CD4-positive, alpha-beta T cell (primary cell): ENCODE measurements around the gene ATXN1. TPM values are rescaled to one million over a fixed set of nuclear protein-coding genes. Genes with fewer than 3 reads are reported as not detected.
A peak's percentile ranks its signal among the peaks of the same experiment; 100 is the strongest.

Experiments
- ATAC-seq: fragments of 200-7000 bp; cut with Tn5 transposase; one replicate; pipeline ENCODE4 v1.10.0; 2022; ENCODE audit warnings: mild to moderate bottlenecking; ENCODE audit not compliant: poor library complexity
- CTCF ChIA-PET: fragments of 350-600 bp; sonication (Branson Sonifier 250); formaldehyde crosslinking; loops from one replicate; lab custom pipeline; 2021; ENCODE audit warnings: antibody characterized with exemption, inconsistent platforms; lab: Charles Lee
- POLR2A ChIA-PET: fragments of 350-600 bp; sonication (Branson Sonifier 250); formaldehyde crosslinking; loops from one replicate; lab custom pipeline; 2021; ENCODE audit warnings: antibody characterized with exemption, inconsistent platforms; lab: Charles Lee
- DNase-seq, 14 experiments: peaks; one replicate each; pipeline ENCODE4 v3.0.0-alpha.2; 2013 to 2020; ENCODE audit warnings: mixed read lengths in 2 of 14
- H3K27ac ChIP-seq, 2 donors: one replicate each; pipeline versions ENCODE4 v1.5.1 to v1.7.0; 2013; ENCODE audit warnings: low read length in 2 of 2, low read depth in 1 of 2, mild to moderate bottlenecking in 1 of 2
- H3K27me3 ChIP-seq, 2 experiments: 1 replicate in 1 of 2; 2 replicates in 1 of 2; pipeline versions ENCODE4 v1.6.1 to v1.7.0; 2013; ENCODE audit warnings: low read length in 2 of 2, control low read depth in 1 of 2, mild to moderate bottlenecking in 1 of 2, moderate library complexity in 1 of 2; ENCODE audit not compliant: insufficient read depth in 2 of 2, control insufficient read depth in 1 of 2
- H3K36me3 ChIP-seq: one replicate; pipeline ENCODE4 v1.6.1; 2013; ENCODE audit warnings: low read length, control low read depth; ENCODE audit not compliant: insufficient read depth
- H3K4me1 ChIP-seq: one replicate; pipeline ENCODE4 v1.6.1; 2013; ENCODE audit warnings: low read length, control low read depth; ENCODE audit not compliant: insufficient read depth
- H3K4me3 ChIP-seq: one replicate; pipeline ENCODE4 v1.5.1; 2013; ENCODE audit warnings: mild to moderate bottlenecking, low read length, moderate library complexity
- H3K9me3 ChIP-seq, 2 experiments: 1 replicate in 1 of 2; 2 replicates in 1 of 2; pipeline versions ENCODE4 v1.6.1 to v1.7.0; 2013; ENCODE audit warnings: low read length in 2 of 2, mild to moderate bottlenecking in 2 of 2, control low read depth in 1 of 2, moderate library complexity in 1 of 2; ENCODE audit not compliant: control insufficient read depth in 1 of 2, insufficient read depth in 1 of 2
- H3K27ac Mint-ChIP-seq: one replicate; pipeline ENCODE4 v1.8.0; 2020; ENCODE audit warnings: mixed read lengths
- H3K27me3 Mint-ChIP-seq: one replicate; pipeline ENCODE4 v1.8.0; 2021; ENCODE audit warnings: mixed read lengths
- H3K36me3 Mint-ChIP-seq: one replicate; pipeline ENCODE4 v1.8.0; 2021; ENCODE audit warnings: low read depth, mixed read lengths
- H3K4me1 Mint-ChIP-seq: one replicate; pipeline ENCODE4 v1.8.0; 2021; ENCODE audit warnings: low read depth, mixed read lengths
- H3K4me3 Mint-ChIP-seq: one replicate; pipeline ENCODE4 v1.8.0; 2020; ENCODE audit warnings: mild to moderate bottlenecking, mixed read lengths
- H3K9me3 Mint-ChIP-seq: one replicate; pipeline ENCODE4 v1.8.0; 2020; ENCODE audit warnings: mixed read lengths
- intact Hi-C, 2 experiments: fragments of 100-400 bp; cut with DNase I in 1 of 2; cut with micrococcal nuclease in 1 of 2; formaldehyde crosslinking; loops; one replicate each; pipeline versions ENCODE4 v1.15.1 to v1.9.0; 2023 to 2025; cut with DNase I, micrococcal nuclease
- total RNA-seq, 174 experiments: library from RNA in 2 of 174; stranded (reverse) in 2 of 174; gene quantifications; one replicate each; pipeline ENCODE4 v1.2.3 and lab custom pipeline; 2021 to 2026
- TF ChIP-seq, protein P1 (sequence below): fragments of 200-600 bp; IDR thresholded peaks from one replicate; pipeline ENCODE4 v1.8.0; 2022; ENCODE audit warnings: antibody characterized with exemption, mild to moderate bottlenecking

Gene ATXN1
- total RNA-seq, 2 experiments from 2014 or later = 74.2 to 76.7 TPM

DNA sequence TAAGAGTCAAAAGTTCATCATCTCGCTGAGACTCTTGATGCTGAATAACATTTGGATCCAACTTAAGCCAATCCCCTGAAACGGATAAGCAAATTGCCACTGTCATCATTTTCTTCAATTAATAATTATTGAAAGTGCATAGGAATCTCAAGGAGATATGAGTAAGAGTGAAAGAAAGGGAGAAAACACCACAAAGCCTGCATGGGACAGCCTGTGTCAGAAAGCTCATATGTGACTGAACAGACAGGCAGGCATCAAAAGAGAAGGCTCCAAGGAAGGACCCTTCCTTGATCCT lies 13.3 kb downstream of the ATXN1 start:
- Mint-ChIP-seq H3K4me1 (peaks cover 65% of the 10 kb centered on the region), H3K4me3 (no peak overlapping the region), H3K9me3 (no peaks in the 10 kb centered on the region), H3K27ac (no peak overlapping the region), H3K27me3 (no peaks in the 10 kb centered on the region), H3K36me3 (peaks cover 34% of the 10 kb centered on the region)
- Histone ChIP-seq H3K9me3 (no peaks in the 10 kb centered on the region), H3K36me3 (peaks cover 40% of the 10 kb centered on the region), H3K4me1 (peaks cover 9% of the 10 kb centered on the region), H3K4me3 (no peak overlapping the region), H3K27ac (no peak overlapping the region), H3K27me3 (no peaks in the 10 kb centered on the region)
- no peak for DNase-seq
- ChIA-PET CTCF (interaction anchor here (1.0 to 2.8 kb wide), 4 partner anchors 13 to 237 kb away, joined by 3 to 9 read pairs (median 4); partner anchors contain the start of gene ATXN1), POLR2A (interaction anchor here (0.8 to 2.6 kb wide), 4 partner anchors 10 to 49 kb away, joined by 3 to 9 read pairs (median 5); partner anchors contain the start of gene ATXN1)
- TF ChIP-seq, protein P1, sequence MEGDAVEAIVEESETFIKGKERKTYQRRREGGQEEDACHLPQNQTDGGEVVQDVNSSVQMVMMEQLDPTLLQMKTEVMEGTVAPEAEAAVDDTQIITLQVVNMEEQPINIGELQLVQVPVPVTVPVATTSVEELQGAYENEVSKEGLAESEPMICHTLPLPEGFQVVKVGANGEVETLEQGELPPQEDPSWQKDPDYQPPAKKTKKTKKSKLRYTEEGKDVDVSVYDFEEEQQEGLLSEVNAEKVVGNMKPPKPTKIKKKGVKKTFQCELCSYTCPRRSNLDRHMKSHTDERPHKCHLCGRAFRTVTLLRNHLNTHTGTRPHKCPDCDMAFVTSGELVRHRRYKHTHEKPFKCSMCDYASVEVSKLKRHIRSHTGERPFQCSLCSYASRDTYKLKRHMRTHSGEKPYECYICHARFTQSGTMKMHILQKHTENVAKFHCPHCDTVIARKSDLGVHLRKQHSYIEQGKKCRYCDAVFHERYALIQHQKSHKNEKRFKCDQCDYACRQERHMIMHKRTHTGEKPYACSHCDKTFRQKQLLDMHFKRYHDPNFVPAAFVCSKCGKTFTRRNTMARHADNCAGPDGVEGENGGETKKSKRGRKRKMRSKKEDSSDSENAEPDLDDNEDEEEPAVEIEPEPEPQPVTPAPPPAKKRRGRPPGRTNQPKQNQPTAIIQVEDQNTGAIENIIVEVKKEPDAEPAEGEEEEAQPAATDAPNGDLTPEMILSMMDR = no peak
- intact Hi-C loops = no loop called here
- no peak for ATAC-seq

DNA sequence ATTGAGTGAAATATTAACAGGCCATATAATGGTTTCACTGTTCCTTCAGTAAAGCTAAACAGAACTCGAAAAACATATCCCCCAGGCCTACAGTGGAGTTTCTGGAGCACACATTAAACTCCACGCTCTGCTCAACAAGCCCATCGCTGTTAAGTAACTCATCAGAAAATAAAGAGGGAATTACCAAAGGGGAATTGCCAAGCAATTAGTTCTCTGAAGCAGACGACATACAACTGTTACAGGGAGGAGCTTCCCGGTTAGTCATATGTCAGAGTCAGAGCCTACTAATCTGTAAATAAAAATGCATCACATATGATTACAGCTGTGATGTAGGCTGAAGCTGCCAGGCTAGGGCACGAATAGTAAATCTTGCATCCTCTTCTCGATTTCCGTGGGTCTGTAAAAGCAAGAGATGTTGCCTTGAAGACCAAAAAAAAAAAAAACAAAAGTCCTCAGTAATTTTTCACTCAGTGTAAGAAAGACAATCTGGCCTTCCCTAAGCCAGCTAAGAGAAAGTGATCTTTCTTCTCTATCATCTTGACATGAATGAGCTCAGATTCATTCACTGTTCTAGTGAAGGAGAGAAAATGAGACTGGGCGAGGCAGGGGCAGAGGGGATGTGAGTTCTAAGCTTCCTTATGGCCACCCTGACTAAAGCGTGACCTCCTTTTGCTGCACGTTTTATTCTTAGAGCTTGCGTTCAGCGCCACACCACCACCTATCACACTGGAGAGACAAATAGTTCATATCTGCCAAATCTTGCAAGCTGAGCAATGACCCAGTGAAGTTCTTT lies 13.8 kb downstream of the ATXN1 start:
- intact Hi-C loops = no loop called here
- ChIA-PET CTCF (interaction anchor here (1.0 to 2.8 kb wide), 5 partner anchors 11 to 237 kb away, joined by 3 to 9 read pairs (median 4); partner anchors contain the start of gene ATXN1), POLR2A (interaction anchor here (0.8 to 2.6 kb wide), 5 partner anchors 11 to 49 kb away, joined by 3 to 9 read pairs (median 3); partner anchors contain the start of gene ATXN1)
- no peak overlapping the region for H3K27ac ChIP-seq
- H3K4me3 Mint-ChIP-seq = no peak overlapping the region
- ATAC-seq = peak; percentile 24
- H3K36me3 Mint-ChIP-seq = peaks cover 29% of the 10 kb centered on the region
- no peaks in the 10 kb centered on the region for H3K27me3 ChIP-seq
- H3K4me3 ChIP-seq = no peak overlapping the region
- no peak overlapping the region for H3K27ac Mint-ChIP-seq
- peaks cover 35% of the 10 kb centered on the region for H3K36me3 ChIP-seq
- peaks cover 68% of the 10 kb centered on the region for H3K4me1 Mint-ChIP-seq
- peaks cover 11% of the 10 kb centered on the region for H3K4me1 ChIP-seq
- H3K27me3 Mint-ChIP-seq = no peaks in the 10 kb centered on the region
- TF ChIP-seq, protein P1 = no peak
- H3K9me3 Mint-ChIP-seq = no peaks in the 10 kb centered on the region
- peak in 1 of 14 experiments; percentile 42 for DNase-seq
- H3K9me3 ChIP-seq = no peaks in the 10 kb centered on the region

DNA sequence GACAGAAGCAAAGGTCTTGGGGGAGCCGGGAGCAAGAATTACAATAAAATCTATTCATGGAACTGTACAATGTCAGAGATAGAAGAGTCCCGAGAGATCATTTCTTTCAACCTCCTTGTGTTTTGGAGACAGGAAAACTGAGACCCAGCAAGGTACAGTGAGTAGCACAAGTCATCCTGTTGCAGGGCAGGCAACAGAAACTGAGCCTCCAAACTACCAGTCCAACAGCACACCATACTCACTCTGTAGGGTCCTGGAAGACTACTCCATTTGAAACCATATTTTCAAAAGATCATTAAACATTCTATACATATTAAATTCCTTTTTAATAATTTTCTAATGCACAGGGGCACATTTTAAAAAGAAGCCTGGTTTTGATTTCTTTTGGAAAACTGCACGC lies 14.4 kb downstream of the ATXN1 start:
- peaks cover 29% of the 10 kb centered on the region for H3K36me3 ChIP-seq
- Mint-ChIP-seq H3K9me3 (no peaks in the 10 kb centered on the region), H3K27ac (no peak overlapping the region), H3K4me1 (peaks cover 74% of the 10 kb centered on the region), H3K27me3 (no peaks in the 10 kb centered on the region), H3K4me3 (no peak overlapping the region), H3K36me3 (peaks cover 26% of the 10 kb centered on the region)
- peaks cover 15% of the 10 kb centered on the region for H3K4me1 ChIP-seq
- intact Hi-C loops = no loop called here
- no peaks in the 10 kb centered on the region for H3K27me3 ChIP-seq
- no peaks in the 10 kb centered on the region for H3K9me3 ChIP-seq
- no peak overlapping the region for H3K27ac ChIP-seq
- DNase-seq (no peak), ATAC-seq (no peak)
- CTCF ChIA-PET = interaction anchor here (1.1 to 2.8 kb wide), 3 partner anchors 10 to 17 kb away, joined by 3 to 9 read pairs (median 5); partner anchors contain the start of gene ATXN1
- H3K4me3 ChIP-seq = no peak overlapping the region
- POLR2A ChIA-PET = interaction anchor here (1.0 to 2.6 kb wide), 3 partner anchors 11 to 34 kb away, joined by 3 to 9 read pairs (median 7); partner anchors contain the start of gene ATXN1
- TF ChIP-seq, protein P1 = no peak
